Suprapubic skin (tissue), 4 donors: ENCODE data around the gene C2CD4C. TPM values are rescaled to one million over a fixed set of nuclear protein-coding genes. Genes with fewer than 3 reads are reported as not detected.

Experiments
- DNase-seq, 2 donors: peaks; one replicate each; pipeline ENCODE4 v3.0.0-alpha.2; 2019; ENCODE audit warnings: low spot score in 2 of 2
- H3K27ac ChIP-seq: fragments of 200-600 bp; sonication (generic); one replicate; pipeline ENCODE4 v1.5.1; 2019
- H3K27me3 ChIP-seq: fragments of 200-600 bp; sonication (generic); one replicate; pipeline ENCODE4 v1.5.1; 2019
- H3K36me3 ChIP-seq: fragments of 200-600 bp; sonication (generic); one replicate; pipeline ENCODE4 v1.5.1; 2019
- H3K4me1 ChIP-seq: fragments of 200-600 bp; sonication (generic); one replicate; pipeline ENCODE4 v1.5.1; 2019
- H3K4me3 ChIP-seq: fragments of 200-600 bp; sonication (generic); one replicate; pipeline ENCODE4 v1.5.1; 2019; ENCODE audit warnings: mild to moderate bottlenecking
- H3K9me3 ChIP-seq: fragments of 200-600 bp; sonication (generic); one replicate; pipeline ENCODE4 v1.5.1; 2019
- EP300 ChIP-seq: sonication (generic); formaldehyde crosslinking; IDR thresholded peaks from one replicate; pipeline ENCODE4 v1.6.1; 2017; ENCODE audit warnings: antibody characterized with exemption
- POLR2A ChIP-seq, 2 donors: fragments of 450-650 bp; IDR thresholded peaks; one replicate each; pipeline ENCODE4 v1.6.1; 2017; ENCODE audit warnings: antibody characterized with exemption in 2 of 2, mild to moderate bottlenecking in 2 of 2, moderate library complexity in 2 of 2
- POLR2AphosphoS5 ChIP-seq, 3 donors: sonication (generic); formaldehyde crosslinking; IDR thresholded peaks; one replicate each; pipeline ENCODE4 v1.6.1; 2017; ENCODE audit warnings: antibody characterized with exemption in 3 of 3
- WGBS: methylation state at CpG from one replicate; pipeline ENCODE4 v1.1.5; 2018; 5-methylcytosine and 5-hydroxymethylcytosine counted together
- total RNA-seq, 4 donors: library from RNA; depleted of rRNA; stranded (reverse); fragments of >200 nt; gene quantifications; one replicate each; pipeline ENCODE4 v1.1.0, GENCODE V29; 2016
- TF ChIP-seq, protein P1 (sequence below), 2 donors: fragments of 200-600 bp in 1 of 2; fragments of 450-650 bp in 1 of 2; sonication (generic) in 1 of 2; IDR thresholded peaks; one replicate each; pipeline ENCODE4 v1.5.1; 2016 to 2019; ENCODE audit warnings: antibody characterized with exemption in 2 of 2, mild to moderate bottlenecking in 1 of 2, moderate library complexity in 1 of 2

The C2CD4C gene
- total RNA-seq, 4 donors from 2014 or later: 0.13 to 2.3 (median 0.52) TPM

DNA sequence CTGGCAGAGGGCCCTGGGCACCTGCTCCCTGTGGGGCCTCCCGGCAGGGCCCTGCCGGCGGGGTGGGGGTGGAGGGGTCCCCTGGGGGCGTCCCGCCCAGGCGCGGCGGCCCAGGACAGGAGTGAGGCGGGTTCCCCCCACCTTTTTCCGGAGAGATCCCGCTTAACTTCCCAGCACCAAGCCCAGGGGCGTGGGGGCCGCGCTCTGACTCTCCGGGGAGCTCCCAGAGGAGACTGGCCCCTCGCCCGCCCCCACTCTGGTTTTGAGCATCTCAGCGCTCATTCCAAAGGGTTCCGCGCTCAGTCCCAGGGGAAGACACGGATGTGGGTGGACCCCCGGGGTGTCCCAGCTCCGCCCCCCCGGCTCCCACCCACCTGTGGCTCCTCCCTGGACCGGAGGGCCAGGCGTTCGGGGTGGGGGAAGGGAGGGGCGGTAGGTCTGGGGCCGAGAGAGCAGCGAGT, 476 bp downstream of the C2CD4C start:
- peaks cover 85% of the 10 kb centered on the region for H3K27me3 ChIP-seq
- no peak overlapping the region for H3K27ac ChIP-seq
- peak; percentile 64 to 72 for DNase-seq
- TF ChIP-seq, protein P1, sequence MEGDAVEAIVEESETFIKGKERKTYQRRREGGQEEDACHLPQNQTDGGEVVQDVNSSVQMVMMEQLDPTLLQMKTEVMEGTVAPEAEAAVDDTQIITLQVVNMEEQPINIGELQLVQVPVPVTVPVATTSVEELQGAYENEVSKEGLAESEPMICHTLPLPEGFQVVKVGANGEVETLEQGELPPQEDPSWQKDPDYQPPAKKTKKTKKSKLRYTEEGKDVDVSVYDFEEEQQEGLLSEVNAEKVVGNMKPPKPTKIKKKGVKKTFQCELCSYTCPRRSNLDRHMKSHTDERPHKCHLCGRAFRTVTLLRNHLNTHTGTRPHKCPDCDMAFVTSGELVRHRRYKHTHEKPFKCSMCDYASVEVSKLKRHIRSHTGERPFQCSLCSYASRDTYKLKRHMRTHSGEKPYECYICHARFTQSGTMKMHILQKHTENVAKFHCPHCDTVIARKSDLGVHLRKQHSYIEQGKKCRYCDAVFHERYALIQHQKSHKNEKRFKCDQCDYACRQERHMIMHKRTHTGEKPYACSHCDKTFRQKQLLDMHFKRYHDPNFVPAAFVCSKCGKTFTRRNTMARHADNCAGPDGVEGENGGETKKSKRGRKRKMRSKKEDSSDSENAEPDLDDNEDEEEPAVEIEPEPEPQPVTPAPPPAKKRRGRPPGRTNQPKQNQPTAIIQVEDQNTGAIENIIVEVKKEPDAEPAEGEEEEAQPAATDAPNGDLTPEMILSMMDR (IDR thresholded peaks at IDR 0.05): no peak
- no peak for TF ChIP-seq POLR2A (IDR thresholded peaks at IDR 0.05)
- TF ChIP-seq EP300: no peak
- TF ChIP-seq POLR2AphosphoS5 (IDR thresholded peaks at IDR 0.05): no peak
- no peaks in the 10 kb centered on the region for H3K36me3 ChIP-seq
- peaks cover 31% of the 10 kb centered on the region for H3K4me1 ChIP-seq
- WGBS: 3% methylated on average over 25 of the region's 30 CpGs
- peak overlapping the region; percentile 51 for H3K4me3 ChIP-seq
- no peaks in the 10 kb centered on the region for H3K9me3 ChIP-seq

DNA sequence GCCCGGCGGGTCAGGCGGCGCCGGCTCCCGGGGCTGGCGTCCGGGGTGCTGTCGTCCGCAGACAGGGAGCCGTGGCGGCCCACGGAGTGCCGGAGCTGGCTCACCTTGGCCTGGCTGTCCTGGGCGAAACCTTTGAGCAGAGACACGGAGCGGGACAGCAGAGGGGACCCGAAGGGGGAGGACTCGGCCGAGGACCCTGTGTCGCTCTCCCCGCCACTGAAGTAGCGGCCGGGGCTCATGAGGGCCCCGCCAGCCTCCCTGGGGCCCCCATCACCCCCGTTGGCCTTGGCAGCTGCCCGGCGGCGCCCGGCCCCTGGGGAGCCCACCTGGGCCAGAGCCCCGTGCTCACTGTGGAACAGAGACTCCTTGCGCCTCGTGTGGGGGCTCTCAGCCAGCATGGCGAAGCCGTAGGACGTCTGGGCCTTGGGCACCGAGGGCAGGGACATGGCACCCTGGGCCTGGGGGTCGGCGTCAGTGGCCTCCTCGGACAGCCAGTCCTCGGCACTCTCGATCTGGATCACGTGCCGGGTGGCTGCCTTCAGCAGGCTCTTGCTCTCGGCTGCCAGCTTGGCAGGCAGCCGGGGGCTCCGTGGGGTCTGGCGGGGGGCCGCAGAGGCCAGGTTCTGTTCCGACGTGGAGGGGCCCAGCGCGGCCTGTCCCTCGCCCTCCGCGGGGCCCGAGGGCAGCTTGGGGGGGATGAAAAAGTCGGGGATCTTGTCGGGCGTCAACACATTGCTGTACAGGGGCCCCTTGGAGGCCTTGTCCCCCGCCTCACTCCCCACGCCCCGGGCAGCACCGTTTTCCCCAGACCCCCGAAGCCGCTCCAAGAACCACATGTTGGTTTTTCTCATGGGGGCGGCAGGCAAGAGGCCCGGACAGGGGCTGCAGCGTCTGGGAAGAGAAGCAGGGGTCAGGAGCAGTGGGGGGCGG, 1.2 kb downstream of the C2CD4C start:
- TF ChIP-seq EP300 (no peak), POLR2A (IDR thresholded peaks at IDR 0.05) (no peak), POLR2AphosphoS5 (IDR thresholded peaks at IDR 0.05) (no peak)
- TF ChIP-seq, protein P1 (IDR thresholded peaks at IDR 0.05): no peak
- Histone ChIP-seq H3K27me3 (peaks cover 85% of the 10 kb centered on the region), H3K9me3 (no peaks in the 10 kb centered on the region), H3K36me3 (no peaks in the 10 kb centered on the region), H3K27ac (no peak overlapping the region), H3K4me3 (peak overlapping the region; percentile 51), H3K4me1 (peaks cover 31% of the 10 kb centered on the region)
- WGBS: 70% methylated on average over 6 of the region's 70 CpGs
- DNase-seq: peak; percentile 59 to 65

DNA sequence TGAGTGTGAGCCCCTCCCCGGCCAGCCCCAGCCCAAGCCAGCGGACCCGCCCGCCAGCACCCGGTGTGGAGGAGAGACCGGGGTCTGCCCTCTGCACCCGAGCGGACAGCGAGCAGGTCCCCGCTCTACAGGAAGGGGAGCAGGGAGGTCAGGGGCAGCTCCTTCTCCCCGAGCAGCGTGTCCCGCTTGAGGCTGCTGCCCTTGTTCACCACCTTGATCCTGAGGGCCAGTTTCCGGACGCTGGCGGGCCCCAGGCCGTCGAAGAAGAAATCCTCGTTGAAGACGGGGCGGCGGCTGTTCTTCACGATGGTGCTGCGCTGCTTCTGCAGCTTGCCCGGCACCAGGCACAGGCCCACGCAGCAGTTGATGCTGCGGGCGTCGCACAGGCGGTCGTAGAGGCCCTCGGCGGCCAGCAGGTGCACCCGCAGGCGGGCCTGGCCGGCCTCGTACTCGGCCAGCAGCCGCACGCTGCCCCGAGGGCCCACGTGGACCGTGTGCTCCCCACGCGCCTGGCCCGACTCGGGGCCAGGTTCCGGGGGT, 1.9 kb downstream of the C2CD4C start:
- Histone ChIP-seq H3K4me3 (no peak overlapping the region), H3K36me3 (no peaks in the 10 kb centered on the region), H3K4me1 (peaks cover 31% of the 10 kb centered on the region), H3K9me3 (no peaks in the 10 kb centered on the region), H3K27ac (no peak overlapping the region), H3K27me3 (peaks cover 83% of the 10 kb centered on the region)
- no peak for TF ChIP-seq POLR2A (IDR thresholded peaks at IDR 0.05)
- TF ChIP-seq POLR2AphosphoS5 (IDR thresholded peaks at IDR 0.05): no peak
- TF ChIP-seq, protein P1 (IDR thresholded peaks at IDR 0.05): no peak
- TF ChIP-seq EP300: no peak
- peak; percentile 44 to 55 for DNase-seq
- 84% methylated on average over 33 of the region's 48 CpGs for WGBS

DNA sequence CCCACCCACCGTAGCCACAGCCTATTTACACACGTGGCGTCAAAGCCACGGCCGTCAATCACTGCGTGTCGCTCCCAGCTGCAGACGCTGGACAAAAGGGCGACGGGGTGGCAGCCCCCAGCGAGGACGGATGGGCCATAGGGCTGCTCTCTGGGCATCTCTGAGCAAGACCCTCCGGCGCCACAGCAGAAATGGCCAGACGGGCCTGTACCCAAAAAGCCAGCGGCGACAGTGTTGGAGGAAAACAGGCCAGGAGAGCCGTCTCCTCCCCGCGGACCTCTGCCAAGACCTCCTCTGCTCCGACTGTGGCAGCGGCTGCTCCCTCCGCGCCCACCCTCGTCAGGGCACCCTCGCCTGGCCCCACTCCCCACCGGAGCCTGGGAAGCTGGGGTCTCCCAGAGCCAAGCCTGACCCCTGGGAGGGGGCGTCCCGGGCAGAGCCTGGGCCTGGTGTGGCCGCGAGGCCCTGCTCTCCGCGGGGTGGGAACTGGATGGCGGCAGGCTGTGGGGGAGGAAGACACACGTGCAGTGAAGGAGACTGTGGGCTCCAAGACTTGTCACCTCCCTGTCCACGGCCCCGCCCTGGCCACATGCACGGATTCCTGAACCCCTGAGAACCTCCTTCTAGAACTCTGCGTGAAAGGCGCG, 2.7 kb downstream of the C2CD4C start:
- Histone ChIP-seq H3K9me3 (no peaks in the 10 kb centered on the region), H3K4me3 (no peak overlapping the region), H3K27ac (no peak overlapping the region), H3K36me3 (no peaks in the 10 kb centered on the region), H3K27me3 (peaks cover 83% of the 10 kb centered on the region), H3K4me1 (peaks cover 31% of the 10 kb centered on the region)
- DNase-seq: peak; percentile 52 to 69
- TF ChIP-seq POLR2AphosphoS5 (IDR thresholded peaks at IDR 0.05) (no peak), EP300 (no peak), POLR2A (IDR thresholded peaks at IDR 0.05) (no peak)
- TF ChIP-seq, protein P1 (IDR thresholded peaks at IDR 0.05): no peak
- 64% methylated on average over 26 of the region's 41 CpGs for WGBS
